HEK293T (cell line): ENCODE results near the gene HPSE2.

Experiments used
- ARNT ChIP-seq: fragments of 450-650 bp; IDR thresholded peaks from 2 replicates; pipeline ENCODE4 v1.6.1; 2017; ENCODE audit warnings: mild to moderate bottlenecking
- BHLHE40 ChIP-seq: fragments of 450-650 bp; IDR thresholded peaks from 2 replicates; pipeline ENCODE4 v1.6.1; 2016; ENCODE audit warnings: mild to moderate bottlenecking, moderate library complexity, borderline replicate concordance
- CTBP1 ChIP-seq: fragments of 450-650 bp; IDR thresholded peaks from 2 replicates; pipeline ENCODE4 v1.6.1; 2016; ENCODE audit warnings: borderline replicate concordance
- FOXA1 ChIP-seq: fragments of 450-650 bp; IDR thresholded peaks from 2 replicates; pipeline ENCODE4 v1.6.1; 2016; ENCODE audit warnings: mild to moderate bottlenecking
- FOXK2 ChIP-seq: fragments of 450-650 bp; IDR thresholded peaks from 2 replicates; pipeline ENCODE4 v1.6.1; 2016; ENCODE audit warnings: mild to moderate bottlenecking
- FOXM1 ChIP-seq: fragments of 450-650 bp; IDR thresholded peaks from 2 replicates; pipeline ENCODE4 v1.6.1; 2017; ENCODE audit warnings: mild to moderate bottlenecking, borderline replicate concordance
- HDGF ChIP-seq: fragments of 450-650 bp; IDR thresholded peaks from 2 replicates; pipeline ENCODE4 v1.6.1; 2017; ENCODE audit warnings: antibody characterized with exemption, borderline replicate concordance
- LEF1 ChIP-seq: fragments of 450-650 bp; IDR thresholded peaks from 2 replicates; pipeline ENCODE4 v1.6.1; 2017; ENCODE audit warnings: mild to moderate bottlenecking, borderline replicate concordance
- PKNOX1 ChIP-seq: fragments of 450-650 bp; IDR thresholded peaks from 2 replicates; pipeline ENCODE4 v1.6.1; 2016
- SP1 ChIP-seq: fragments of 450-650 bp; IDR thresholded peaks from 2 replicates; pipeline ENCODE4 v1.6.1; 2017
- TARDBP ChIP-seq: fragments of 450-650 bp; IDR thresholded peaks from 2 replicates; pipeline ENCODE4 v1.6.1; 2016

GRCh38 chr10:98582363-98582762, 653.3 kb downstream of the HPSE2 start:
- TF ChIP-seq TARDBP (no peak), ARNT (no peak), BHLHE40 (no peak), FOXM1 (no peak), LEF1 (no peak), SP1 (no peak), FOXA1 (no peak), FOXK2 (no peak), HDGF (no peak), PKNOX1 (no peak), CTBP1 (no peak)
